GM13976 (cell line): ENCODE data around the gene KBTBD13.

Experiments
- DNase-seq: peaks from one replicate; pipeline ENCODE4 v3.0.0; 2012; ENCODE audit warnings: low spot score
- CTCF ChIP-seq: IDR thresholded peaks from 2 replicates; pipeline ENCODE4 v1.5.1; 2012; ENCODE audit warnings: borderline replicate concordance, mild to moderate bottlenecking; ENCODE audit not compliant: insufficient read depth; ENCODE audit errors: extremely low read depth, missing control alignments, control extremely low read depth
- in situ Hi-C: fragments of 300-500 bp; cut with MboI; formaldehyde crosslinking; loops from one replicate; pipeline ENCODE4 v1.12.0; 2022; ENCODE audit warnings: low sequenced_read_pairs, mixed read lengths, inconsistent platforms; ENCODE audit not compliant: unreplicated experiment

The KBTBD13 gene

GRCh38 chr15:65076486-65077290, at the start of gene KBTBD13:
KBTBD13 (plus strand) TSS chr15:65076746; CDS start chr15:65076816, 70 bp downstream.
- no peak for DNase-seq
- TF ChIP-seq CTCF = no peak
- in situ Hi-C loops = no loop called here

GRCh38 chr15:65026756-65027155, 49.8 kb upstream of the KBTBD13 start:
- in situ Hi-C loops = loop anchor here (25.0 kb wide), 1 partner anchor 261 kb away; the partner anchor contains the start of genes PARP16 and RNU5A-1
- no peak for TF ChIP-seq CTCF
- DNase-seq = no peak

- TF ChIP-seq CTCF = no peak
- no peak for DNase-seq
- in situ Hi-C loops = loop anchor here (25.0 kb wide), 1 partner anchor 260 kb away; the partner anchor contains the start of genes PARP16 and RNU5A-1
Measured at GRCh38 chr15:65027593-65027992, 49.0 kb upstream of the KBTBD13 start.

GRCh38 chr15:65028338-65028737, 48.2 kb upstream of the KBTBD13 start:
- in situ Hi-C loops = loop anchor here (25.0 kb wide), 1 partner anchor 259 kb away; the partner anchor contains the start of genes PARP16 and RNU5A-1
- no peak for TF ChIP-seq CTCF
- DNase-seq = no peak

GRCh38 chr15:65028921-65029735, 47.4 kb upstream of the KBTBD13 start, which contains the start of gene MTFMT:
MTFMT (minus strand) TSS chr15:65029639; CDS start chr15:65029613, 26 bp downstream.
- DNase-seq = peak; percentile 99
- in situ Hi-C loops = loop anchor here (25.0 kb wide), 1 partner anchor 258 kb away; the partner anchor contains the start of genes PARP16 and RNU5A-1
- no peak for TF ChIP-seq CTCF

- DNase-seq = no peak
- in situ Hi-C loops = loop anchor here (25.0 kb wide), 1 partner anchor 258 kb away; the partner anchor contains the start of genes PARP16 and RNU5A-1
- TF ChIP-seq CTCF = no peak
Measured at GRCh38 chr15:65029736-65030208, 46.8 kb upstream of the KBTBD13 start.
